ENCODE results near the gene CFAP97D1. TPM values are rescaled to one million over a fixed set of nuclear protein-coding genes. Genes with fewer than 3 reads are reported as not detected.

The CFAP97D1 gene
- total RNA-seq, 1 donor from 2014 or later: not detected

GRCh38 chr17:43741636-43742035 lies 38.6 kb upstream of the CFAP97D1 start:
- H3K4me3 ChIP-seq (ENCODE audit: low read depth, low read length): no peak overlapping the region
- TF ChIP-seq, protein P1, sequence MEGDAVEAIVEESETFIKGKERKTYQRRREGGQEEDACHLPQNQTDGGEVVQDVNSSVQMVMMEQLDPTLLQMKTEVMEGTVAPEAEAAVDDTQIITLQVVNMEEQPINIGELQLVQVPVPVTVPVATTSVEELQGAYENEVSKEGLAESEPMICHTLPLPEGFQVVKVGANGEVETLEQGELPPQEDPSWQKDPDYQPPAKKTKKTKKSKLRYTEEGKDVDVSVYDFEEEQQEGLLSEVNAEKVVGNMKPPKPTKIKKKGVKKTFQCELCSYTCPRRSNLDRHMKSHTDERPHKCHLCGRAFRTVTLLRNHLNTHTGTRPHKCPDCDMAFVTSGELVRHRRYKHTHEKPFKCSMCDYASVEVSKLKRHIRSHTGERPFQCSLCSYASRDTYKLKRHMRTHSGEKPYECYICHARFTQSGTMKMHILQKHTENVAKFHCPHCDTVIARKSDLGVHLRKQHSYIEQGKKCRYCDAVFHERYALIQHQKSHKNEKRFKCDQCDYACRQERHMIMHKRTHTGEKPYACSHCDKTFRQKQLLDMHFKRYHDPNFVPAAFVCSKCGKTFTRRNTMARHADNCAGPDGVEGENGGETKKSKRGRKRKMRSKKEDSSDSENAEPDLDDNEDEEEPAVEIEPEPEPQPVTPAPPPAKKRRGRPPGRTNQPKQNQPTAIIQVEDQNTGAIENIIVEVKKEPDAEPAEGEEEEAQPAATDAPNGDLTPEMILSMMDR (conservative IDR thresholded peaks at IDR 0.05; ENCODE audit: low read depth, low read length): no peak
- DNase-seq (ENCODE audit: low read depth): no peak

- DNase-seq (ENCODE audit: low read depth): no peak
- no peak overlapping the region for H3K4me3 ChIP-seq (ENCODE audit: low read depth, low read length)
- TF ChIP-seq, protein P1 (conservative IDR thresholded peaks at IDR 0.05; ENCODE audit: low read depth, low read length): no peak
These were observed 34.7 kb upstream of the CFAP97D1 start for GRCh38 chr17:43745541-43745940.

- TF ChIP-seq, protein P1 (conservative IDR thresholded peaks at IDR 0.05; ENCODE audit: low read depth, low read length): no peak
- no peak overlapping the region for H3K4me3 ChIP-seq (ENCODE audit: low read depth, low read length)
- DNase-seq (ENCODE audit: low read depth): no peak
These were observed 30.1 kb upstream of the CFAP97D1 start for GRCh38 chr17:43750153-43750552.

DNA sequence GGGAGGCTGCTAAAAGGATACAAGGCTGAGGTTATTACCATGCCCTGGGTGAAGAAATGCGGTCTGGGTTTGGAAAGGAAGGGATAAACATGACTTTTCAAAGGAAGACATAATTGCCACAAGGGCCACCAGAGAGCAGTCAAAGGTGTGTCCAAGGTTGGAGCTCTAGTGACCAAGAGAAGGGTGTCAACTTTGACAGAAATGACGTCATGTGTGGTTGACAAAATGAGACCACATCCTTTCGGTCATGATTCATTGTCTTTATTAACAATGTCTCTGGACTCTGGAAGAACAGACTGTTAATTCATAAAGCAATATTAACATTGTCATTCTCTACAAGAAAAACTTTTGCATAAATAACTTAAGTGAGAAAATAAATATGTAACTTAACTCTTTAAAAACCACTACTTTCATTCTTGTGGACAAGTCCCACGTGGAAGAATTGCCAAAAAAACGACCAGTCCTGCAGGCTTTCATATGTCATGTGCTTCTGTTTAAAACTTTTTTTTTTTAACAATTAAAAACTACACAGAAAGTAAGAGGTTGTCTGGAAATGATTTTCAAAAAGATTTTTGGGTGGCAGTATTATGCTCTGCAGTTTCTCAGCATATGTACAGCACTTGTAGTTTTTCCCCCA lies 26.6 kb upstream of the CFAP97D1 start:
- DNase-seq (ENCODE audit: low read depth): no peak
- no peak overlapping the region for H3K4me3 ChIP-seq (ENCODE audit: low read depth, low read length)
- TF ChIP-seq, protein P1 (conservative IDR thresholded peaks at IDR 0.05; ENCODE audit: low read depth, low read length): no peak

DNA sequence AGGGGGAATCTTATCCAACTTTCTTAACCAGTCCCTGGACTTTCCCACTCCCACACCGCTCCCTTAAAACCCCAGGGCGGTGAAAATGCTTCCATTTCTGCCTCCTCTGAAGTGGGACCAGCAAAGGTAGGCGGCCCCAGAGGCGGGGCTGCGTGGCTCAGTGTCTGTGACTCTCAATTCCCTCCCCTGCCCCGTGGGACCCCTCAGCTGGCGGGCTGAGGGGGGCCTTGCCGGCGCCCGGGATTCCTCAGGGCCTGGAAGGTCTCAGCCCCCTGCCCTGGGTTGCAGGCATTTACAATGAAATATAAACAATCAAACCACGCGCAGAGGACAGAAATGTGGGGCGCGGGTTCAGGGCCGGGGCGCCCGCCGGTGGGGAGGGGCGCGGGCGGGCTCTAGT lies 25.3 kb upstream of the CFAP97D1 start:
- TF ChIP-seq, protein P1 (conservative IDR thresholded peaks at IDR 0.05; ENCODE audit: low read depth, low read length): no peak
- no peak for DNase-seq (ENCODE audit: low read depth)
- peak overlapping the region; percentile 24 for H3K4me3 ChIP-seq (ENCODE audit: low read depth, low read length)

- peak overlapping the region; percentile 24 for H3K4me3 ChIP-seq (ENCODE audit: low read depth, low read length)
- no peak for DNase-seq (ENCODE audit: low read depth)
- TF ChIP-seq, protein P1 (conservative IDR thresholded peaks at IDR 0.05; ENCODE audit: low read depth, low read length): no peak
These were observed 24.8 kb upstream of the CFAP97D1 start for GRCh38 chr17:43755389-43755875.

DNA sequence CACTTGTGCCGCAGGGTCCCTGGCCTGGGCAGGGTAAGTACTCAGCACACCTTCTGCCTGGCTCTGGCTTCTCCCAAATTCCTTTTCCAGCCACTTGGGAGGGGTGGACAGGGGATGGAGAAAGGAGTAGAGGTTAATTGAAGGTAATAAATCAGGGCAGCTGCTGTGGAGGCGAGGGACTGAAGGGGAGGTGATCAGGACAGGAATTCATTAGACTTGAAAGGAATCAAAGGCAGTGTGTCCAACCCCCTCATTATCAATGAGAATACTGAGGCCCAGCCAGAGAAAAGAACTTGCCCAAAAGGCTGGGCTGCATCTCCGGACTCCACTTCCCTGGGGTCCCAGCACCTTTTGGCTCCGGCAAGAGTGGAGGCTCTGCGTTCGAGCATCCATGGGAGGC lies 24.0 kb upstream of the CFAP97D1 start:
- TF ChIP-seq, protein P1 (conservative IDR thresholded peaks at IDR 0.05; ENCODE audit: low read depth, low read length): no peak
- no peak for DNase-seq (ENCODE audit: low read depth)
- H3K4me3 ChIP-seq (ENCODE audit: low read depth, low read length): no peak overlapping the region
